ENCODE data around the gene CNST. TPM values are rescaled to one million over a fixed set of nuclear protein-coding genes. Genes with fewer than 3 reads are reported as not detected.

The CNST gene
- total RNA-seq, 1 experiment from 2014 or later: 19.8 TPM

DNA sequence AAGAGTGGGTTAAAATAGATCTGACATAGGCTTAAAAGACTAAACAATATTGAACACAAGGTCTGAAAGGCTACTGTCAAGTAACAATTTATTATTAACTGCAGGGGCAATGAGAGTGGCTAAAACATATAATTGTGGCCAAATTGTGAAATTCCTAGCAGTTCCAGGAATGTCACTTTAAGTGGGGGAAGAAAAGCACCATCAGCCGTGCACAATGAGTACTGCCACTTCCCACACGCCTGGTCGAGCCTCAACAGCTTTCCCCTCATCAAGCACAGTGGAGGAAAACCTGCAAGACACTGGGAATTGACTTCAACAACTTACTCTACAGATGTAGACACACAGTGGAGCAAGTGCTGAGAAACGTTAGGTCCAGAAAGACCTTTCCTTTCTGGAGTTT, 16.6 kb upstream of the CNST start:
- no peak overlapping the region for H2BK15ac ChIP-seq (ENCODE audit: low read depth, low read length)
- no peak overlapping the region for H3K9ac ChIP-seq (ENCODE audit: extremely low read depth, insufficient read length, low read length)
- DNase-seq: no peak
- H3K14ac ChIP-seq (ENCODE audit: insufficient read depth, low read length): no peak overlapping the region
- no peak overlapping the region for H3K27ac ChIP-seq (ENCODE audit: insufficient read length, low read depth, low read length)
- no peak overlapping the region for H3K4me2 ChIP-seq (ENCODE audit: insufficient read depth, insufficient read length, low read length)
- no peaks in the 10 kb centered on the region for H3K27me3 ChIP-seq (ENCODE audit: insufficient read depth, low read length)
- H4K20me1 ChIP-seq (ENCODE audit: control insufficient read depth, insufficient read depth, insufficient read length): no peaks in the 10 kb centered on the region
- H3K23me2 ChIP-seq (ENCODE audit: insufficient read length, low read depth, low read length, poor library complexity, severe bottlenecking): no peaks in the 10 kb centered on the region
- no peak for TF ChIP-seq CTCF (conservative IDR thresholded peaks at IDR 0.05)
- peaks cover 16 to 72% (median 33%) of the 10 kb centered on the region in 3 experiments; a peak in 6 of 7 replicates for H3K36me3 Mint-ChIP-seq (ENCODE audit: insufficient read depth in 1 of 3, low read depth in 3 of 3)
- H3K79me1 ChIP-seq (ENCODE audit: insufficient read depth, low read depth, low read length, poor library complexity, severe bottlenecking): no peaks in the 10 kb centered on the region
- H3K4me3 Mint-ChIP-seq: no peak overlapping the region
- no peak overlapping the region for H2BK120ac ChIP-seq (ENCODE audit: low read depth, low read length, poor library complexity, severe bottlenecking)
- no peaks in the 10 kb centered on the region for H3K27me3 Mint-ChIP-seq (ENCODE audit: low read depth)
- no peak overlapping the region for H2BK20ac ChIP-seq (ENCODE audit: low read depth, low read length, poor library complexity, severe bottlenecking)
- no peak overlapping the region for H2AK5ac ChIP-seq (ENCODE audit: insufficient read length, low read length)
- no peak overlapping the region for H3K4ac ChIP-seq (ENCODE audit: low read depth, low read length)
- H3K79me2 ChIP-seq (ENCODE audit: insufficient read depth, low read length): no peaks in the 10 kb centered on the region
- H4K8ac ChIP-seq (replicated peaks; ENCODE audit: insufficient read length, low read depth, low read length): no peak overlapping the region
- H3K27ac Mint-ChIP-seq: no peak overlapping the region
- no peaks in the 10 kb centered on the region for H3K4me1 Mint-ChIP-seq
- no peak overlapping the region for H2BK5ac ChIP-seq (ENCODE audit: insufficient read length, low read length)
- no peak overlapping the region for H3K23ac ChIP-seq (ENCODE audit: insufficient read length, low read depth, low read length)
- H3K9me3 ChIP-seq (ENCODE audit: control insufficient read depth, low read depth, low read length): no peaks in the 10 kb centered on the region
- no peak overlapping the region for H2AFZ ChIP-seq (ENCODE audit: low read length)
- no peak overlapping the region for H3K56ac ChIP-seq (ENCODE audit: insufficient read length, low read depth, low read length)
- WGBS (ENCODE audit: extremely low coverage, insufficient read length, low lambda C conversion rate): no CpG with 5 or more reads among the region's 4 CpGs
- H3K9me3 Mint-ChIP-seq: no peaks in the 10 kb centered on the region; a peak in 1 of 5 replicates
- no peak overlapping the region for H3T11ph ChIP-seq (ENCODE audit: low read length)
- no peak overlapping the region for H3K18ac ChIP-seq (ENCODE audit: insufficient read length, low read depth, low read length)
- H2BK12ac ChIP-seq (ENCODE audit: insufficient read length, low read depth, low read length): no peak overlapping the region
- no peak overlapping the region for H4K5ac ChIP-seq (ENCODE audit: insufficient read length, low read depth, low read length)
- H3K4me1 ChIP-seq (ENCODE audit: insufficient read depth, low read length): no peaks in the 10 kb centered on the region
- no peak overlapping the region for H4K91ac ChIP-seq (ENCODE audit: insufficient read length, low read depth, low read length)
